ENCODE data around the gene FOXP1. TPM values are rescaled to one million over a fixed set of nuclear protein-coding genes. Genes with fewer than 3 reads are reported as not detected.
A peak's percentile ranks its signal among the peaks of the same experiment; 100 is the strongest.

FOXP1 gene
- total and polyA plus RNA-seq, 2 of the 8 experiments (the other 6 are each of a cell fraction or from before 2014, with no cell fraction given): 13.9 to 25.4 TPM

- POLR2A ChIA-PET (ENCODE audit: partially characterized antibody): no interaction called here
- no peak overlapping the region for H3K56ac ChIP-seq (replicated peaks; ENCODE audit: insufficient read length, low read depth, low read length)
- H3K4me3 ChIP-seq (ENCODE audit: extremely low read depth in 1 of 4, insufficient read depth in 2 of 4, low read depth in 3 of 4, low read length in 4 of 4): no peak overlapping the region
- H2AFZ ChIP-seq (ENCODE audit: low read length): no peak overlapping the region
- no peak for DNase-seq (ENCODE audit: low read depth in 1 of 2, low spot score in 2 of 2)
- no peak overlapping the region for H4K8ac ChIP-seq (ENCODE audit: extremely low read depth, insufficient read depth, low read length)
- no peak overlapping the region for H3K27ac ChIP-seq (ENCODE audit: low read depth, low read length)
- H3K9ac ChIP-seq (replicated peaks in 1 of 4; ENCODE audit: extremely low read depth in 1 of 4, low read depth in 3 of 4, low read length in 3 of 4): no peak overlapping the region
- no peak overlapping the region for H3K23ac ChIP-seq (ENCODE audit: insufficient read length)
- H3K4me2 ChIP-seq (ENCODE audit: insufficient read depth in 1 of 2, low read depth in 2 of 2, low read length in 2 of 2): no peak overlapping the region
- H3K36me3 ChIP-seq (ENCODE audit: control insufficient read depth in 2 of 4, insufficient read depth in 4 of 4, low read length in 3 of 4): 0 out of 8 replicates have a peak, but pooled peaks cover 0 to 2% (median 0%) of the 10 kb centered on the region in 4 experiments
- no peak overlapping the region for H2BK120ac ChIP-seq (replicated peaks; ENCODE audit: low read depth, low read length)
- H3K27me3 ChIP-seq (replicated peaks in 1 of 4; ENCODE audit: control insufficient read depth in 3 of 4, extremely low read depth in 1 of 4, insufficient read depth in 3 of 4, low read length in 3 of 4): no peaks in the 10 kb centered on the region
- H4K20me1 ChIP-seq (replicated peaks in 1 of 2; ENCODE audit: control insufficient read depth in 1 of 2, insufficient read depth in 2 of 2, low read length in 2 of 2): no peaks in the 10 kb centered on the region
- peaks cover 0 to 9% (median 6%) of the 10 kb centered on the region in 4 experiments; a peak in 4 of 7 replicates for H3K4me1 ChIP-seq (replicated peaks in 1 of 4; ENCODE audit: control insufficient read depth in 3 of 4, insufficient read depth in 4 of 4, low read length in 3 of 4)
- no peak overlapping the region for H4K5ac ChIP-seq (ENCODE audit: insufficient read length, low read depth, low read length)
- H2BK20ac ChIP-seq (ENCODE audit: low read length): no peak overlapping the region; the same call in 1 of the 2 replicates
- H3K79me2 ChIP-seq (ENCODE audit: control insufficient read depth in 1 of 2, insufficient read depth in 2 of 2, low read length in 2 of 2): no peaks in the 10 kb centered on the region
- no peaks in the 10 kb centered on the region for H3K9me3 ChIP-seq (ENCODE audit: insufficient read depth in 2 of 2, low read depth in 1 of 2, low read length in 1 of 2)
- CTCF ChIA-PET (ENCODE audit: partially characterized antibody): interaction anchor here (0.7 kb wide), 1 partner anchor 73 kb away, joined by 4 read pairs; no protein-coding TSS in a partner anchor
- peaks cover 2% of the 10 kb centered on the region; the same call in 1 of the 2 replicates for H3K23me2 ChIP-seq (ENCODE audit: low read depth, low read length)
- no peak overlapping the region for H3K14ac ChIP-seq (ENCODE audit: insufficient read length)
- WGBS, 2 experiments (ENCODE audit: extremely low coverage in 1 of 2, insufficient coverage in 1 of 2, insufficient read length in 1 of 2, insufficient replicate concordance in 2 of 2, low coverage in 1 of 2, low lambda C conversion rate in 2 of 2, missing lambda C conversion rate in 1 of 2): 78% methylated on average over 9 of the region's 9 CpGs; no CpG with 5 or more reads in 1 of the 2 experiments
- H2AK5ac ChIP-seq (ENCODE audit: low read depth, low read length): no peak overlapping the region
- no peak overlapping the region for H2BK12ac ChIP-seq (ENCODE audit: low read depth, low read length)
- no peak overlapping the region for H2BK15ac ChIP-seq (ENCODE audit: low read length)
- no peak overlapping the region for H2BK5ac ChIP-seq (ENCODE audit: low read depth, low read length)
- FAIRE-seq: no peak
- TF ChIP-seq ZNF274 (IDR thresholded peaks at IDR 0.05; ENCODE audit: borderline replicate concordance, extremely low read depth, low read length) (no peak), CEBPB (IDR thresholded peaks at IDR 0.05; ENCODE audit: low read depth, low read length) (no peak), CBX8 (IDR thresholded peaks at IDR 0.05; ENCODE audit: borderline replicate concordance, low read depth, low read length) (no peak), CHD2 (IDR thresholded peaks at IDR 0.05; ENCODE audit: low read length) (no peak), CREB1 (IDR thresholded peaks at IDR 0.05) (no peak), PHF8 (conservative IDR thresholded peaks at IDR 0.05; ENCODE audit: low read depth, low read length) (no peak), NANOG (IDR thresholded peaks at IDR 0.05; ENCODE audit: insufficient read depth, low read depth, low read length, poor library complexity, severe bottlenecking) (no peak), RAD21 (IDR thresholded peaks at IDR 0.05 in 1 of 2, conservative IDR thresholded peaks at IDR 0.05 in 1 of 2; ENCODE audit: low read depth in 2 of 2, low read length in 2 of 2) (no peak), TAF7 (optimal IDR thresholded peaks at IDR 0.05; ENCODE audit: borderline replicate concordance, low read depth, low read length) (no peak)
- H3K79me1 ChIP-seq (ENCODE audit: low read depth, low read length): no peaks in the 10 kb centered on the region; the same call in 1 of the 2 replicates
- H3K18ac ChIP-seq (ENCODE audit: extremely low read depth, low read length): peak overlapping the region; percentile 52; the same call in 1 of the 2 replicates
- no peak overlapping the region for H3K4ac ChIP-seq (replicated peaks; ENCODE audit: insufficient read length, low read depth, low read length)
- no peak overlapping the region for H4K91ac ChIP-seq (replicated peaks; ENCODE audit: insufficient read length, low read length)
These were observed 149.9 kb downstream of the FOXP1 start for GRCh38 chr3:71433631-71434030.

All from H1 (cell line).